ENCODE measurements around the gene ERGIC3. TPM values are rescaled to one million over a fixed set of nuclear protein-coding genes. Genes with fewer than 3 reads are reported as not detected.

Gene ERGIC3
- total and polyA plus RNA-seq, 2 of the 13 experiments (the other 11 are each of a cell fraction or from before 2014, with no cell fraction given), result 407 to 670 TPM

- no peak for TF ChIP-seq ARNT2 (CRISPR knock-in tag; IDR thresholded peaks at IDR 0.05; ENCODE audit: low read depth)
Observed at GRCh38 chr20:35514371-35514932, 27.4 kb upstream of the ERGIC3 start (continued).

- no TSS peak for BruUV-seq (replicated peaks)
- Histone ChIP-seq H2AFZ (ENCODE audit: low read length) (no peak overlapping the region), H3K9me3 (ENCODE audit: low read length) (no peaks in the 10 kb centered on the region), H4K20me1 (ENCODE audit: insufficient read depth, low read length) (no peaks in the 10 kb centered on the region), H3K4me1 (ENCODE audit: insufficient read depth, low read length) (peaks cover 13% of the 10 kb centered on the region), H3K4me2 (ENCODE audit: low read depth, low read length) (no peak overlapping the region), H3K27ac (ENCODE audit: extremely low read length, insufficient read depth, low read length) (no peak overlapping the region), H3K27me3 (ENCODE audit: control insufficient read depth in 1 of 2, insufficient read depth in 2 of 2, low read length in 2 of 2) (no peaks in the 10 kb centered on the region), H3K79me2 (ENCODE audit: insufficient read depth, low read length) (no peaks in the 10 kb centered on the region), H3K36me3 (replicated peaks in 1 of 2; ENCODE audit: control insufficient read depth in 1 of 2, insufficient read depth in 2 of 2, low read length in 2 of 2) (peaks cover 15 to 36% of the 10 kb centered on the region in 2 experiments), H3K4me3 (replicated peaks in 1 of 3; ENCODE audit: insufficient read depth in 1 of 3, low read depth in 2 of 3, low read length in 3 of 3) (no peak overlapping the region), H3K9ac (ENCODE audit: insufficient read depth, low read depth, low read length) (no peak overlapping the region)
- DNase-seq (ENCODE audit: low spot score) (no peak), ATAC-seq (no peak), FAIRE-seq (no peak)
- 98% methylated on average over 4 of the region's 4 CpGs for WGBS (ENCODE audit: low lambda C conversion rate)
- intact Hi-C loops (cut with micrococcal nuclease; ENCODE audit: unreplicated experiment) (no loop called here), in situ Hi-C loops (cut with HindIII; ENCODE audit: extremely low pct_ligation_motif_present, low pct_unique_long_range_greater_than_20kb) (no loop called here)
- ChIA-PET POLR2A (no interaction called here), CTCF (ENCODE audit: low intra/inter-chr PET ratio, low total read pairs) (no interaction called here)
- TF ChIP-seq NFAT5 (CRISPR knock-in tag; IDR thresholded peaks at IDR 0.05), result no peak
- TF ChIP-seq FOXO4 (CRISPR knock-in tag; conservative IDR thresholded peaks at IDR 0.05), result 0 out of 2 replicates have a peak, but pooled peaks have one; percentile 6
Observed at GRCh38 chr20:35515341-35515740, 26.5 kb upstream of the ERGIC3 start.
